SK-N-MC (cell line): ENCODE data around the gene OR13H1.
"Not testable (repeated sequence)": the region's sequence is repeated elsewhere in the genome, so short reads cannot be mapped to it uniquely, and the experiment has no call there.

Experiments used
- DNase-seq: peaks from one replicate; pipeline ENCODE4 v3.0.0-alpha.2; 2011; ENCODE audit warnings: low read depth, low spot score
- H3K27ac ChIP-seq: fragments of 200-600 bp; sonication (generic); 2 replicates; pipeline ENCODE4 v1.5.1; 2016; ENCODE audit warnings: mixed run types
- H3K36me3 ChIP-seq: fragments of 200-600 bp; sonication (generic); 2 replicates; pipeline ENCODE4 v1.6.1; 2017; ENCODE audit warnings: antibody characterized with exemption, low read length, mixed read lengths; ENCODE audit not compliant: insufficient read depth
- H3K4me3 ChIP-seq: fragments of 200-600 bp; sonication (generic); 2 replicates; pipeline ENCODE4 v1.5.1; 2016
- H3K9ac ChIP-seq: fragments of 200-600 bp; sonication (generic); 2 replicates; pipeline ENCODE4 v1.8.0; 2017; ENCODE audit warnings: mixed run types, mixed read lengths; ENCODE audit not compliant: insufficient read length
- H3K9me3 ChIP-seq: fragments of 200-600 bp; sonication (generic); 2 replicates; pipeline ENCODE4 v1.6.1; 2017; ENCODE audit warnings: low read depth, mild to moderate bottlenecking, antibody characterized with exemption, low read length, moderate library complexity, mixed read lengths
- EZH2 ChIP-seq: fragments of 200-600 bp; sonication (generic); IDR thresholded peaks from one replicate; pipeline ENCODE4 v1.6.1; 2017; ENCODE audit warnings: antibody characterized with exemption
- FOXP2 ChIP-seq: optimal IDR thresholded peaks from 2 replicates; pipeline ENCODE3; 2011; ENCODE audit warnings: mild to moderate bottlenecking, moderate library complexity; ENCODE audit not compliant: insufficient read depth; ENCODE audit errors: extremely low read length, control extremely low read depth
- POLR2AphosphoS5 ChIP-seq: IDR thresholded peaks from 2 replicates; pipeline ENCODE4 v1.6.1; 2012; ENCODE audit warnings: mild to moderate bottlenecking, low read depth, low read length, borderline replicate concordance

OR13H1 gene

GRCh38 chrX:131564553-131565229, 20.8 kb downstream of the OR13H1 start:
- no peak for TF ChIP-seq POLR2AphosphoS5
- no peak for TF ChIP-seq EZH2
- no peak for TF ChIP-seq FOXP2
- H3K36me3 ChIP-seq: no peaks in the 10 kb centered on the region
- DNase-seq: no peak
- H3K27ac ChIP-seq: no peak overlapping the region
- H3K4me3 ChIP-seq: no peak overlapping the region
- H3K9me3 ChIP-seq: no peaks in the 10 kb centered on the region
- no peak overlapping the region for H3K9ac ChIP-seq

GRCh38 chrX:131565909-131566308, 22.0 kb downstream of the OR13H1 start:
- Histone ChIP-seq H3K36me3 (no peaks in the 10 kb centered on the region), H3K27ac (no peak overlapping the region), H3K4me3 (no peak overlapping the region), H3K9me3 (no peaks in the 10 kb centered on the region), H3K9ac (no peak overlapping the region)
- no peak for DNase-seq
- no peak for TF ChIP-seq POLR2AphosphoS5

- no peak for DNase-seq
- no peak overlapping the region for H3K4me3 ChIP-seq
- no peak overlapping the region for H3K9ac ChIP-seq
- no peaks in the 10 kb centered on the region for H3K9me3 ChIP-seq
- TF ChIP-seq EZH2: no peak
- no peak for TF ChIP-seq POLR2AphosphoS5
- no peak for TF ChIP-seq FOXP2
- H3K27ac ChIP-seq: no peak overlapping the region
- no peaks in the 10 kb centered on the region for H3K36me3 ChIP-seq
Measured at GRCh38 chrX:131571348-131571747, 27.5 kb downstream of the OR13H1 start.

GRCh38 chrX:131572372-131573014, 28.6 kb downstream of the OR13H1 start:
- Histone ChIP-seq H3K4me3 (no peak overlapping the region), H3K27ac (no peak overlapping the region), H3K9me3 (no peaks in the 10 kb centered on the region), H3K9ac (no peak overlapping the region), H3K36me3 (no peaks in the 10 kb centered on the region)
- no peak for DNase-seq
- no peak for TF ChIP-seq FOXP2
- no peak for TF ChIP-seq POLR2AphosphoS5
- TF ChIP-seq EZH2: no peak

GRCh38 chrX:131577413-131577812, 33.5 kb downstream of the OR13H1 start:
- Histone ChIP-seq H3K9ac (no peak overlapping the region), H3K36me3 (no peaks in the 10 kb centered on the region), H3K4me3 (no peak overlapping the region)

GRCh38 chrX:131577999-131578734, 34.3 kb downstream of the OR13H1 start:
- no peak overlapping the region for H3K9ac ChIP-seq
- DNase-seq: no peak
- no peaks in the 10 kb centered on the region for H3K9me3 ChIP-seq
- no peak overlapping the region for H3K27ac ChIP-seq
- TF ChIP-seq FOXP2 (no peak), POLR2AphosphoS5 (no peak), EZH2 (no peak)
- no peaks in the 10 kb centered on the region for H3K36me3 ChIP-seq
- H3K4me3 ChIP-seq: no peak overlapping the region

More at GRCh38 chrX:131577413-131577812, 33.5 kb downstream of the OR13H1 start:
- no peak for DNase-seq
- TF ChIP-seq POLR2AphosphoS5 (no peak), FOXP2 (no peak), EZH2 (no peak)
- no peaks in the 10 kb centered on the region for H3K9me3 ChIP-seq
- H3K27ac ChIP-seq: no peak overlapping the region

- H3K9ac ChIP-seq, H3K27ac ChIP-seq, H3K9me3 ChIP-seq, H3K4me3 ChIP-seq, H3K36me3 ChIP-seq, DNase-seq: not testable (repeated sequence)
Measured at GRCh38 chrX:131578735-131579367, 35.0 kb downstream of the OR13H1 start.

- DNase-seq: no peak
- H3K27ac ChIP-seq: no peak overlapping the region
- H3K4me3 ChIP-seq: no peak overlapping the region
- TF ChIP-seq POLR2AphosphoS5 (no peak), EZH2 (no peak), FOXP2 (no peak)
- no peaks in the 10 kb centered on the region for H3K9me3 ChIP-seq
- no peaks in the 10 kb centered on the region for H3K36me3 ChIP-seq
- H3K9ac ChIP-seq: no peak overlapping the region
Measured at GRCh38 chrX:131588995-131589394, 45.1 kb downstream of the OR13H1 start.
